ENCODE data around the gene HJURP.
A peak's percentile ranks its signal among the peaks of the same experiment; 100 is the strongest.

HJURP gene

GRCh38 chr2:233829193-233830110 is 24.9 kb downstream of the HJURP start:
- no peak for DNase-seq

DNA sequence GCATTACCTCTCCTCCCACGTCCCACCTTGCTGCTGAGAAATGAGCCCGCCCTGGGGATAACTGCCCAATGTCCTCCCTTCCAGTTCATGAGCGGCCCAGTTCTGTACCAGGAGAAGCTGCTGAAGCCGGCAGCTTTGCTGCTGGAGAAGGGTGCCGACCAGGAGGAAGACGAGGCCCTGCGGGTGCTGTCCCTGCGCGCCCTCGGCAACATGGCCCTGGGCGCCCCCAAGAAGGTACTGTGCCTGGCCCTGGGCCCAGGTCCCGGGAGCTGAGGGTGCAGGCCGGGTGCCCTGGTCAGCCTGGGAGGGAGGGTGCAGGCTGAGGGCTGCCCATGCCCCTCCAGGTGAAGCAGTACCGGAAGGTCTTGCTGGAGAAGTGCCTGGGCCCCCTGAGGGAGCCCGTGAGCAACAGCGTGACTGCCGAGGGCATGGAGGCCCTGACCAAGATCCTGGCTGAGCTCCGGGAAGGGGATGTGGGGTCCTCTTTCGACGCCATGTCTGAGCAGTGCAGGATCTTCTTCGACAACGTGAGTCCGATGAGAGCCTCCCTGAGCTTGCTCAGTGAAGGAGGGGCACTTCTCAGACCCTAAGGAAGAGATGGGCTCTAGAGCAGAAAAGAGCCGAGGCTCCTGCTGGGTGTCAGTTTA is 25.7 kb downstream of the HJURP start:
- no peak for DNase-seq

DNA sequence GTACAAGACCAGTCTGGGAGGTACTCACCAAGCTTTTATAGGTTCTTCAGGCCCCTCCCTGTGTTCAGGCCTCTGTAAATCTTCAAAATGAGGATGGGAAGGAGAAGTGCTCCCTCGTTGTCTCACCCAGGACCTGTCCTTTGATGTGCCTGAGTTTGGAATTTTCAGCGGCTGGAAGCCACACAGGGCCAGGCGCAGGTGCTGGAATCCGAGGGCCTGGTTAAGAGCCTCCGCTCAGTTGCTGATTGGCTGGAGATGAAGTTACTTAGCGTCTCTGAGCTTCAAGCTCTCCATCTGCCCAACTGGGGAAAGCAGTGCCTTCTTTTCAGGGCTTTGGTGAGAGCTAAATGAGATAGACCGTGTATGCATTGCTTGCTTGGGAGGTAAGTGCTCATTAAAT is 30.0 kb downstream of the HJURP start:
- DNase-seq, result no peak

DNA sequence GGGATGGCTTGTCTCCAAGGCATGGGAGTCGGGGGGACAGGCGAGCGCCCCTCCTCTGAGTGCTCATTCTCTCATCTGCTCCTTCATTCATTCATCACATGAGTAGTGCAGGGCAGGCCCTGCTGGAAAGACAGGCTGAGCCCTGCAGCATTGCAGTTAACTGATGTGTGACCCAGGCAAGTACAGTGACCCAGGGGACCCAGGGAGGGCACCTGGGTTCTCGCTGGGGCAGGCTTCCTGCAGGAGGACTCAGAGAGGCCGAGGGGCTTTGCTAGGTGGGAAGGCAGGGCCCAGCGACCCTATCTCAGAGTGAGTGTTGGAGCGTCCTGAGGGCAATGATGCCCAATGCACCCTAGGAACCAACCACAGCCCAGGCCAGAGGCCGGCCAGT is 30.6 kb downstream of the HJURP start:
- DNase-seq, result no peak

DNA sequence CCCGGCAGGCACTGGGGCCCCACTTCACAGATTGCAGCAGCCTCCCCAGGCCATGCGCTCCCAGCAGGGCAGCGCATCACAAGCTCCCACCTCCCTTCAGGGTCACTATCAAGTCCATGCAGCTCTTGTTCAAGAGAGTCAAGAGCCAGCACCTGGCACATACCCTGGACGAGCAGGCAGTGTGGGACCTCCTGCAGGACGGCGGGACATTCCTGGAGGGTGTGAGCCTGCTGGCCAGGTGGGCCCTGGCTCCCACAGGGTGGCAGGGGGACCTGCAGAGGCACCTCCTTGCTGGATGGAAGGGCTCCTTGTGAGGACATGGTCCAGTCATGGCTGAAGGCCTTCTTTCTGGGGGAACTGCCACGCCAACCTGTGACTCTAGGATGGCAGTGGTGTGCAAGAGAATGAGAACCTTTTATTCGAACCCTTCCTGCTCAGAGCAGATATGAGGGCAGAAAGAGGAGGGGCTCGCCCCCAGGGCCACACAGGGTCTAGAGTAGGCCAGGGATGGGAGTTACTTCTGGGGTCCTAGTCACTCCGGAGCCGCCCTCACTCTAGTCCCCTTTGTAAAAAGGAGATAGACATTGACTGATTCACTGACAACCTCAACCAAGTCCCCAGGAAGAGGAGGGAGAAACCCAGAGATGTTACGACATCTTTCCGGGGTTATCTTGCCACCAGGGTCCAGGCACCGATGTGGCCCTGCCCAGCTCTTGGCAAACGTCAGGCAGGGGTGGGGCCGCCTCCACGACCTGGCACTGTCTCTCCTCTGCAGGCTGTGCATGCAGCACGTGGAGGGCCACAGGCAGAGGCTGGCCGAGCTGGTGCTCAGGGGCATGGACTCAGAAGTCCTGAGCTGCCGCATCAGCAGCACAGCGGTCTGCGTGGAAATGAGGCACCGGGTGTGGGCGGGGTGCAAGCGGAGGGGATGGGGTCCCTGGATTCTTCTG is 31.3 kb downstream of the HJURP start:
- no peak for DNase-seq

- no peak for DNase-seq
These were observed 32.1 kb downstream of the HJURP start for GRCh38 chr2:233822101-233822771.

- DNase-seq, result no peak
These were observed 32.6 kb downstream of the HJURP start for GRCh38 chr2:233821709-233822100.

- DNase-seq, result no peak
These were observed 33.1 kb downstream of the HJURP start for GRCh38 chr2:233821196-233821595.

DNA sequence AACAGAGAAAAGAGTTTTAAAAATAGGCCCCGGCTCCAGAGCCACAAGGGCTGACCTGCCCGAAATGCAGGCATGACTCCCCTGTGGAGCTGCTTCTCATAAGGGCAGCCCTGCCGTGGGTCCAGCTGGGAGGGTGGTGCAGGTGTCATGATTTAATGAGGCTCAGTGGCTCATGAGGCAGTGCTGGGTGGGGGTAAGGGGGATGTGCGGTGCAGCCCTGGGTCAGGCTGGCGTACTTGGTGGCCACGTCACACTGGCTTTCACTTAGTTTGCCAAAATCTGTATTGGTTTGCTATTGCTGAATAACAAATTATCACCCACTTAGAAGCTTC is 33.6 kb downstream of the HJURP start:
- no peak for DNase-seq

GRCh38 chr2:233819884-233820773 is 34.2 kb downstream of the HJURP start:
- no peak for DNase-seq

DNA sequence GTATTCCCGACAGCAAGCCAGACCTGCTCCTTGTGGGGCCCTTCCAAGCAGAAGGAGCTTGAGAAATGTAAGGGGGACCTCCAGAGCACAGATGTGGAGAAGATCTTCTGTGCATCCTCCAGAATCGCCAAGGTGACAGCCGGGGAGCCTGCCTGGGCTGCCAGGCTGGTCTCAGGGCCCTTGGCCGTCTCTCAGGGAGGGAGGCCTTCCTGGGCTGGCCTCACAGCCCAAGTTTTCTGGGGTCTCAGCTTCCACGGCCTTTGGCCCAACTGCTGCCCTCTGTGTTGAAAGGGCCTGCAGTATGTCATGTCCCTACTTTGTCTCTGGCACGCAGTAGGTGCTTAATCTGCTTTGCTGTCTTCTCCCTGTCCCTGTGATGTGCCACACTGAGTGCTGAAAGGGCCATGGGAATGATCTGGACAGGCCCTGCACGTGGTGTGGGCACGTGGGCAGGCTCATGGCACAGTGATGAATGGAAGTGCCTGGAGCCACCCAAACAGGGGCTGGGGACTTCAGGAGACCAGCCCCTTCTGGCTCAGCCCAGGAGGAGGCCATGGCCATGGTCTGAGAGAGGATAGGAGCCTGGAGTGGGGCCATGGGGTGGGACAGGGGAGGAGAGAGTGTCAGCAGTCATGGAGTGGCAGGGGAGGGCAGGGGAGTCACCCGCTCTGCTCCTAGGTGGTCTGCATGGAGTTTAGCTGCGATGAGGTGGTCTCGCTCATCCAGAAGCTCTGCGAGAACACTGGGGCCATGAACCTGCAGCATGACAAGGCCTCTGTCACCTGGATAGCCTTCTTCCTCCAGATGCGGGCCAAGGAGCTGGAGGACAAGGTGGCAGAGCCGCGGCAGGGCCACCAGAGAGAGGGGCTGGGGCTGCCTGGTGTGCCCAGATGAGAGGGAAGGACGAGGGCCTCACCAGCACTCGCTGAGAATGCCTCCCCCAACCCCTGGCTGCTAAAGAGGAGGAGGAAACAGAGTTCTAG is 35.4 kb downstream of the HJURP start:
- DNase-seq, result no peak

DNA sequence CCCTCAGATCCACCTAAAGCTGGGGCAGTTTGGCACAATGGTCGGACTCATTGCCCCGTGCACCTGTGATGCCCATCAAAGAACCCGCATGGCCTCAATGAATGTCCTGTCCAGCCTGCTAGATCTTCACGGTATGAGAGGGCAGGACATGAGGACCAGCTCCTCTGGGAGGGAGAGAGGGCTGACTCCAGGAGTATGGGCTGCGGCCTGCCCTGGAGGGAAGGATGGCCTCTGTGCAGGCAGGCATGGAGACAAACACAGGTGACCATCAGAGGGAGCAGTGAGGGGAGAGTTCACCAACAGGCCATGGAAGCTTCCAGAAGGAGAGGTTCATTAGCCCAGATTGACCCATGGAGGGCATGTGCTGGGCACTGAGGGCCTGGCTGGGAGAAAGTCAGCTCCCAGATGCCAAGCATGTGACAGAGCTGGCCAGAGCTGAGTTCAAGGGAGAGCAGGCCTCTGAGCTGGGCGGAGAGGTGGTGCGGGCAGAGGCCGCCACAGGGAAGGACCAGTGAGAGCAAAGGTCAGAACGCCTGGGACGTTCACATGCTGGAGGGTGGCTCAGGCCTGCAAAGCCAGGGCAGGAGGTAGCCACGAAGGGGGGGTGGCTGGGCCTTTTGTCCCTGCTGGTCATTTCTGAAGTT is 36.2 kb downstream of the HJURP start:
- DNase-seq, result no peak

- no peak for DNase-seq
These were observed 36.9 kb downstream of the HJURP start for GRCh38 chr2:233817361-233817911.

DNA sequence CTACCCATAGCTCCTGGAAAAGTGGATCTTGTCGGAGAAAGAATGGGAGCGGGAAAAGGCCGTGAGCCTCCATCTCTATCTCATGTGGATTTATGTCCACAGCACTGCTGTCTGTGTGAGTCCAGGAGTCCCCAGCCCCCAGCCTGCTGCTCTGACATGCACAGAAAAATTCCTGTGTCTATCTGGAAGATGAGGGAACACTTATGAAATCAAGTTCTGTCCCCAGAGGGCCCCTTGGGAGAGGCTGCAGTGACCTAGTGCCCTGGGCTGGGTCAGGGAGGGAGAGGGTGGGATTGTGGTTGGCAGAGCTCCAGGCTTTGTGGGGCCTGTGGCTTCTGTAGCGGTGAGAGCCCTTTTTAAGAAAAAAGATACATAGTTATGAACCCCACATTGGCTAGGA is 37.6 kb downstream of the HJURP start:
- no peak for DNase-seq

- DNase-seq, result no peak
These were observed 38.0 kb downstream of the HJURP start for GRCh38 chr2:233816334-233816733.

DNA sequence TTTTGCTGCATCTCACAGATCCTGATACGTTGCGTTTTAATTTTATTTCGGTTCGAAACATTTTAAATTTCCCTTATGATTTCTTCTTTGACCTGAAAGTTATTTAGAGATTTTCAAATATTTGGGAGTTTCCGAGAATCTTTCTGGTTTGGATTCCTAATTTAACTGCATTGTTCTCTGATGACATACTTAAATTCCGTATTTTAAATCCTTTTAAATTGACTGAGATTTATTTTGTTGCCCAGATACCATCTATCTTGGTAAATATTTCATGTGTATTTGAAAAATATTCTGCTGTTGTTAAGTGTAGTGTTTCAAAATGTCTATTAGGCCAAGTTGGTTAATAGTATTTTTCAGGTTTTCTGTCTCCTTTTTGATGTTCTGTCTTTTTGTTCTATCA is 38.5 kb downstream of the HJURP start:
- DNase-seq, result no peak

DNA sequence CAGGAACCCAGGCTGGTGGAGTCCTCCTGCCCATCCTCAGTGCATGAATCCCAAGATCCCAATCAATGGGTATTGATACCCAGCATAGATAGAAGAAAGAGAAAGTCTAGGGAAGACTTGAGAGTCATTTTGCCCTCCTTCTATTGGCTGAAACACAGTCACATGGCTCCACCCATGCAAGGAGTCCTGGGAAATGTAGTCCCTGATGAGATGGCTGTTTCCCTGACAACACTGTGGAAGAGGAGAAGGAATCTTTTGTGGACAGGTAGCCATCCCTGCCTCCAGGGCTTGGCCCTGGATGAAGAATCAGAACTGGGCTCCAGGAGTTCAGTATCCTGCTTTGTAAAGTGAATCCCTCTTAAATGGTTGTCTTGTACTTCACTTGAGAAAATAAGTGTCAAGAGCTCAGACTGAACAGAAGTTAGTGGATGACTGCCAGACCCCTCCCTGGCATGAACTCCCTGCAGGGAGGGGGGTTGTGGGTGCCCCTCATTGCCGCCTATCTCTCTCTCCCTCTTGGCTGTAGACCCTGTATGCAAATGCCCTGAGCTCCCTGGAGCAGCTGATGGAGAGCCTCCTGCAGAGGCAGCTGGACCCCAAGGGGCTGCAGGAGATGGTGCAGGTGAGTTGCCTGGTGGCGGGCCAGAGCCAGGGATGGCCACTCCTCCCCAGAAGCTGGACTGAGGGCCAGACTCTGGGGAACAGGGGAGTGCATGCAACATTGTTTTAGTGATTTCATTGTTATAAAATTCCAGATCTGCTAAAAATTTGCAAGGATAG is 40.1 kb downstream of the HJURP start:
- DNase-seq, result peak; percentile 20

- no peak for DNase-seq
These were observed 40.9 kb downstream of the HJURP start for GRCh38 chr2:233813236-233814055.

Data from activated CD4-positive, alpha-beta T cell treated with anti-CD3 and anti-CD28 coated beads, Interleukin-2, Interleukin-6, amounts not matched to agents 100 ng/mL and 50 ng/mL, durations not matched to agents 16 hours and 8 hours (primary cell).